GM21528 (cell line): ENCODE results near the gene NUMBL.
"Not testable (repeated sequence)": the region's sequence is repeated elsewhere in the genome, so short reads cannot be mapped to it uniquely, and the experiment has no call there.

ENCODE experiments used
- ATAC-seq: cut with Tn5 transposase; IDR thresholded peaks from one replicate; pipeline ENCODE4 v1.9.1; 2021; ENCODE audit warnings: mild to moderate bottlenecking, moderate library complexity; ENCODE audit not compliant: unreplicated experiment, low FRiP score

NUMBL gene

GRCh38 chr19:40668991-40669614, 21.3 kb downstream of the NUMBL start:
- ATAC-seq = no peak

- no peak for ATAC-seq
These were observed 22.8 kb downstream of the NUMBL start for GRCh38 chr19:40667602-40668001.

- ATAC-seq = no peak
These were observed 23.5 kb downstream of the NUMBL start for GRCh38 chr19:40666803-40667438.

GRCh38 chr19:40663695-40664692, 26.5 kb downstream of the NUMBL start:
- no peak for ATAC-seq

- ATAC-seq = peak; percentile 80
These were observed 27.3 kb downstream of the NUMBL start for GRCh38 chr19:40662925-40663694.

GRCh38 chr19:40661616-40662015, 28.8 kb downstream of the NUMBL start:
- ATAC-seq = no peak

GRCh38 chr19:40659566-40659965, 30.9 kb downstream of the NUMBL start:
- ATAC-seq = no peak

GRCh38 chr19:40659116-40659515, 31.3 kb downstream of the NUMBL start:
- no peak for ATAC-seq

- no peak for ATAC-seq
These were observed 32.4 kb downstream of the NUMBL start for GRCh38 chr19:40658031-40658430.

- not testable (repeated sequence) for ATAC-seq
These were observed 34.8 kb downstream of the NUMBL start for GRCh38 chr19:40655684-40656083.

GRCh38 chr19:40652303-40652702, 38.1 kb downstream of the NUMBL start:
- not testable (repeated sequence) for ATAC-seq

GRCh38 chr19:40650749-40651305, 39.6 kb downstream of the NUMBL start:
- no peak for ATAC-seq

GRCh38 chr19:40649903-40650675, 40.4 kb downstream of the NUMBL start:
- ATAC-seq = not testable (repeated sequence)

GRCh38 chr19:40646743-40647254, 43.7 kb downstream of the NUMBL start:
- no peak for ATAC-seq

- ATAC-seq = no peak
These were observed 47.6 kb downstream of the NUMBL start for GRCh38 chr19:40642757-40643305.

- no peak for ATAC-seq
These were observed 48.3 kb downstream of the NUMBL start for GRCh38 chr19:40642051-40642706.

GRCh38 chr19:40641281-40641680, 49.2 kb downstream of the NUMBL start:
- no peak for ATAC-seq

- ATAC-seq = no peak
These were observed 49.7 kb downstream of the NUMBL start for GRCh38 chr19:40640744-40641143.
